Stimulated activated CD8-positive, alpha-beta memory T cell treated with anti-CD3 and anti-CD28 coated beads, Interleukin-15, amount 100 ng/mL, for 1 hour (primary cell): ENCODE measurements around the gene BNC1.
"Not testable (repeated sequence)": the region's sequence is repeated elsewhere in the genome, so short reads cannot be mapped to it uniquely, and the experiment has no call there.

Experiments
- DNase-seq: peaks from one replicate; pipeline ENCODE4 v3.0.0-alpha.2; 2020; ENCODE audit warnings: low read depth

BNC1 gene

DNA sequence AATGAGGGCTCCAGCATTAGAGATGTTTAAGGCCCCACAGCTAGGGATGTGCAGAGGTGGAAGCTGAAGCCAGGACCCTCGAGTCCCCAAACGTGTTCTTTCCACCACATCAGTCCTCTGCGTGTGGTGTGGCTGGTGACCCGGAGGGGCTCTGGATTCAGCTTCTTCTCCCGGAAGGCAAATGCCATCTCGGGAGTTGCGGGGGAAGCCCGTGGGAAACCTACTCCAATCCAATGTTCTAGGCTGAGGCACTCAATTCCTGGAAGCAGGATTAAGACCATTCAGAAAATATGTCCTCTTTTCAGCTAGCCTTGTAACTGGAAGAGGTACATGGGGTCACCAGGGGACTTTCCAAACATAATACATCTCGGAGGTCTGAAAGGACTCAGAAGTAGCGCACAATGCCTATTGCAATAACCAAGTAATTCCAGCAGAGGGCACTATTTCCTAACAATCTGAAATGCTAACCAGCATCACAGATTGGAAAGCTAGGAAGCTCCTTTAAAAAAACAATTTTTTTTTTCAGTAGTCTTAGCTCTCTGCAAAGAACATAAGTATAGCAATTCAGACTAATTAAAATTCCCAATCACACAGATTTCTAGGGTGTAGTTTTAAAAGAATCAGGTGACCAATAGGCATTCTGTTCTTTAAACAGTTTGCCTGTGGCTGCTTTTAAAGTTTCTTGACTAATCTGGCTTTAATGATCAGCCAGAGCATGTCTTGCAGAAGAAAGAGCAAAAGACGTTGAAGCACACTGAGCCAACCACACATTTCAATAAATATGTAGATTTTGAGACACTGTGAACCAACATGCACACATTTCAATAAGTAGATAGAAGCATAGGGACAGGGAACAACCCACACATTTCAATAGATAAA lies 36.1 kb downstream of the BNC1 start:
- DNase-seq, result no peak

DNA sequence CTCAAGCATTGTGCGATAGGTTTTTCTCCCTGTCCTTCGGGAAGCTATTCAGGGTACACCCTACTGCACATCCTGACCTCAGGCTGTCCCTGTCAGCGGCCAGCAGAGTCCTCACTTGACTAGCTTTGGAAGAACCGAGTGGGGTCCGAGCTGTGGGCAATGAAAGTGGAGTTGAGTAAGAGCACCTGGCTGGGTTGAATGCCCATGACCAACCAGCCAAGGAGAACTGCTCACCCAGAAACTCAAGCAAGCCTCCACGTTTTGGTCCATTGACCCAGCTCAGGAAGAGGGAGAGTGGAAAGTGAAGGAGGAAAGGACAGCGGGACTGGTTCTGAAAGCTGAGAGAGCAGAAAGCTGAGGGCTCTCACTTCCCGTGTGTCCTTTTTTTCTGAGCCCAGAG lies 40.8 kb downstream of the BNC1 start:
- DNase-seq, result no peak

DNA sequence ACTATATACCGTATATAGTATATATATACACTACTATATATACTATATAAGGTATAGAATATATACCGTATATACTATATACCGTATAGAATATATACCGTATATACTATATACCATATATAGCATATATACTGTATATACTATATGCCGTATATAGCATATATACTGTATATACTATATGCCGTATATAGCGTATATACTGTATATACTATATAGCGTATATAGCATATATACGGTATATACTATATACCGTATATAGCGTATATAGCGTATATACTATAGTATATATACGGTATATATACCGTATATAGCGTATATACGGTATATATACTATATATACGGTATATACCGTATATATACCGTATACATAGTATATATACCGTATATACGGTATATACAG lies 54.2 kb downstream of the BNC1 start:
- DNase-seq, result no peak

DNA sequence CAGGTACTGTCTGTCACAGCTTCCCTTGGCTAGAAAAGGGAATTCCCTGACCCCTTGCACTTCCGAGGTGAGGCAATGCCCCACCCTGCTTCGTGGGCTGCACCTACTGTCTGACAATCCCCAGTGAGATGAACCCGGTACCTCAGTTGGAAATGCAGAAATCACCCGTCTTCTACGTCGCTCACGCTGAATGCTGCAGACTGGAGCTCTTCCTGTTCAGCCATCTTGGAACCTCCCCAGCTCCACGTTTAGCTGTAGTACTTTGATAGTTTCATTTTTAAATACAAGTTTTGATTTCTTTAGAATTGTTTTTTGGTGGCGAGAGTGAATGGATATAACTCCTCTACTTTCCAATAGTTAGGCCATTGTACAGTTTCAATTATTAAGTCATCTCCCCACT lies 59.0 kb downstream of the BNC1 start:
- DNase-seq, result no peak

DNA sequence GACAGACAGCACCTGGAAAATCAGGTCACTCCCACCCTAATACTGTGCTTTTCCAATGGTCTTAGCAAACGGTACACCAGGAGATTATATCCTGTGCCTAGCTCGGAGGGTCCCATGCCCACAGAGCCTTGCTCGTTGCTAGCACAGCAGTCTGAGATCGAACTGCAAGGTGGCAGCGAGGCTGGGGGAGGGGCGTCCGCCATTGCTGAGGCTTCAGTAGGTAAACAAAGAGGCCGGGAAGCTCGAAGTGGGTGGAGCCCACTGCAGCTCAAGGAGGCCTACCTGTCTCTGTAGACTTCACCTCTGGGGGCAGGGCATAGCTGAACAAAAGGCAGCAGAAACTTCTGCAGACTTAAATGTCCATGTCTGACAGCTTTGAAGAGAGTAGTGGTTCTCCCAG lies 62.7 kb downstream of the BNC1 start:
- DNase-seq, result not testable (repeated sequence)

DNA sequence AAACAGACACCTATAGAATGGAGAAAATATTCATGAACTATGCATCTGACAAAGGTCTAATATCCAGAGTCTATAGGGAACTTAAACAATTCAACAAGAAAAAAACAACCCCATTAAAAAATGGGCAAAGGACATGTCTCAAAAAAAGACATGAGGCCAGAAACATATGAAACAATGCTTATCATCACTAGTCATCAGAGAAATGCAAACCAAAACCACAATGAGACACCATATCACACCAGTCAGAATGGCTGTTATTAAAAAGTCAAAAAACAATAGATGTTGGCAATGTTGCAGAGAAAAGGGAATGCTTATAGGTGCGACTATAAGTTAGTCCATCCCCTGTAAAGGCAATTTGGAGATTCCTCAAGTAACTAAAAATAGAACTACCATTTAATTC lies 65.4 kb downstream of the BNC1 start:
- DNase-seq, result no peak

DNA sequence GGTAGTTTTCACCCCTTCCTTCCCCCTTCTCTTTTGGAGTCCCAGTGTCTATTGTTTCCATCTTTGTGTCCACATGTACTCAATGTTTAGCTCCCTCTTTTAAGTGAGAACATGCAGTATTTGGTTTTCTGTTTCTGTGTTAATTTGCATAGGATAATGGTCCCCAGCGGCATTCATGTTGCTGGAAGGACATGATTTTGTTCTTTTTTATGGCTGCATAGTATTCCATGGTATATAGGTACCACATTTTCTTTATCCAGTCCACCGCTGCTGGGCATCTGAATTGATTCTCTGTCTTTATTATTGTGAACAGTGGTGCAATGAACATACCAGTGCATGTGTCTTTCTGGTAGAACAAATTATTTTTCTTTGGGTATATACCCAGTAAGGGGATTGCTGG lies 69.2 kb downstream of the BNC1 start:
- no peak for DNase-seq

DNA sequence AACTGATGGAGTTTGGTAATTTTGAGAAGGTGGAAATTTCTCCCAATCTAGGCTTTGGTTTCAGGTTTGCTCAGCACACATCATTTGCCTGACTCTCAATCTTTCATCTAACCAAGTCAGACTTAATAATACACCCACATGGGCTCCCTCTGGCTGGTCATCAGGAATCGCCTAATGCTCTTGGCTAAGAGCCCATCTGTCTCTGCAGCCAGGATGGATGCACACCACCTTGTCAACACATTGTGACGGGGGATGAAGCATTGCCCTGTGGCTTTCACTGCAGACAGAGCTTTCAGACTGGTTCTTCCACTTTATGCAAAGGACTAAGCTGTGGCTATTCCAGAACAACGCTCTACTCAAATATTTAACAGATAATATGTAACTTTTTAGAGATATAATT lies 73.8 kb downstream of the BNC1 start:
- DNase-seq, result no peak

DNA sequence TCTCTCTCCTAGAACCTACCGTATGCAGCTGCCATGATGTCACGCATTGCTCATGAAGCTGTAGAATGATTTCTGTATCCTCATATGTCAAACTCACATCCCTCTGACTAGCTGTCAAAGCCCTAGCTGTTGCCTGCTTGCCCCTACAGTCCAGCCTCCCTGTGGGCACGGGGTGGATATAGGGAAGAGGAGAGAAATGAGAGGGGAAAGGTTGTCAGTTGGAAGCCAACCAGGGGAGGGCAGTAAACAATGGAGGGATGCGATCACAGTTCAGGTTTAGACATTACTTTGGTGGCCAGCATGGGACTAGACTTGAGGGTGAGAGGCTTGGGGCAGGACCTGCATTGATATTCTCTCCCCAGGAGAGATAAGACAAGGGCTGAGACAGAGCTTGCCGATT lies 75.1 kb downstream of the BNC1 start:
- DNase-seq, result no peak

DNA sequence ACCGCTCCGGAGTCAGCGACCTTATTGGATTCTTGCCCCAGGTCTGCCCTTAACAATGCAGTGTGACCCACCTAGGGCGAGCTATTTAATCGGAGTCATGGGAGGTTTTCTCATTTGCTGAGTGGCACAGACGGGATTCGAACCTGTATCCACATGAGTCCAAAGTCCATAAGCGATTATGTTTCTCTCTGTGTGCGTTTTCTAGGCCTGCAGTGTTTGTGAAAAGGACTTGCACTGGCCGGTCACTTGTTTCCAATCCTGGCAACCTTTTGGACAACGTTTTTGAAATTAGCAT lies 76.2 kb downstream of the BNC1 start:
- no peak for DNase-seq

DNA sequence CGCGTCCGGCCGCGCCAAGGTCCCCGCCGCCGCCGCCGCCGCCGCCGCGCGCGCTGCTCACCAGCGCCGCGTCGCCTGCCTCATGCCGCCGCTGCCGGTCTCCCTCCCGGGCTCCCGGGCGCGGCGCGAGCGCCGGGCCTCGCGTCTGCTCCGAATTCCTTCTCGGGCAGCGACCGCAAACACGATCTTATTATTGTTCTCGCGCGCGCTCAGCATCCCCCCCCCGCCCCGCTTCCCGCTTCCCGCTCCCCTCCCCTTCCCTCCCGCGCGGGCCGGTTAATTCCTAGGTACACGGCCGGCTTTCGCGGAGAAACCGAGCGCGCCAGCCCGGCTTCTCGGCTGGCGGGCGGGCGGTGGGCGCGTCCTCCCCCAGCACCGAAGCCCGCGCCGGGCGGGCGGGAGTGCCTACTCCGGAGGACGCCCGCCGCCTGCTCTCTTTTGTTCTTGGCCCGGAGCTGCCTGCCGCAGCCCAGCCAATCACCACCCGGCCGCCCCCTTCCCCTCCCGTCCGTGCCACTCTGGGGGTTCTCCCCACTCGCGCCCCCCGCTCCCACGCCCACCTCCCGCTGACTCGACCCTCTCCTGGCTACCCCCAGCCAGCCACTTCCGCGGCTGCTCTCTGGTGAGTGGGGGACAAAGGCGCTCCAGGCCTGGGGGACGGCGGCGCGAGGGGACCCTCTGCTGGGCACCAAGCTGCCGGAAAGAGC lies 76.7 kb downstream of the BNC1 start, which contains the start of gene HDGFL3:
Gene HDGFL3, minus strand, starts transcription at position 164 of the 707 bp plus-strand sequence. CDS start 409 bp downstream, outside the sequence.
- DNase-seq, result no peak

DNA sequence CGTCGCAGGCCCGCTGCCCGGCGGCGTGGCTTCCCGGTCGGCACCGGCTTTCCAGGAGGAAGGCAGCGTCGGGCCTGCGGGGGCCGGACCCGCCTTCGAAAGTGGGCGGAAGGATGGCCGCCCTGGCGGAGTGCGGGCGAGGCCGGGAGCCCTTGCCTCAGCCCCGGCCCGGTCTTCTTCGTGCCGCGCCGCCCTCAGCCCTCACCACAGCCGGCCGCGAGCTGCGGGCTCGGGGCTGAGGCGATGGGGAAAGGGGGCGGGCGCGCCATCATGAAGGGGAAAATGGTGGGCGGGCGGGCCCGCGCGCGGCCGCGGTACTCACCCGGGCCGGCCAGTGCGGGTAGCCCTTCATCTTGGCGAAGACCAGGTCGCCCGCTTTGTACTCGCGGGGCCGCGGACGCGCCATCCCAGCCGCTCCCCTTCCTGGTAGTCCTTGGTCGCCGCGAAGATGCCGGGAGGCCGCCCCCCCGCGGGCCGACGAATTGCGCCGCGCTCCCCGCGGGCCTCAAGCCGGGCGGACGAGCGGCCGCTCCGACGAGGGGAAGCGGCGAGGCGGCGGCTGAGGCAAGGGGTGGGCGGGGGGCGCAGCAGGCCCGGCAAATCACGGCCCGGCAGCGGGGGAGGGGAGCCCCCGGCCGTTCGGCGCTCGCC lies 77.3 kb downstream of the BNC1 start:
- DNase-seq, result no peak

DNA sequence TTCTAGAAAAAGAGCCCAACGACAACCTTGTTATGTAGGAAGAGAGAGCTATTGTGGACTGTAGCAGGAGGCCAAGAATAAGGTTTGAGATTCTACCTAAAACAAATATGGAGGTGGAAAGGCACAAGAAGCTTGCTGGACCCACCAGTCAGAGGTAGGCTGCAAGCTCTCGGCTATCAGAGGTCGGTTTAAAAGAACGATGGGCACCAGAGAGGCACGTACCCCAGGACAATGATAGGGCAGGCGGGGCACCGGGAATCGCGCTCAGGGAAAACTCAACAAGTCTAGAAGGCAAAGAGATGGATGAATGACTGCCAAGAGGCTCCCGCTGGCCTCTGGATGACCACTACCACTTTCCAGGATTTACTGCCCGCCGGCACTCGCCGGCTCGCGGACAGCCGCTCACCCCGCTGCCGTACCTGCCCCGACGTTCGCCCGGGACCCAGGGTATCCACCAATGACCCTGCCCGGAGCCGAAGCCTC lies 77.9 kb downstream of the BNC1 start:
- DNase-seq, result no peak
